HCT116 (cell line): ENCODE data around the gene SPRED2. TPM values are rescaled to one million over a fixed set of nuclear protein-coding genes. Genes with fewer than 3 reads are reported as not detected.

Experiments
- ATAC-seq: fragments of 200-7000 bp; cut with Tn5 transposase; 2 replicates; pipeline ENCODE4 v1.9.1; 2020; ENCODE audit warnings: mild to moderate bottlenecking, moderate library complexity
- BruUV-seq: library from RNA; stranded (reverse); fragments of 400-500 nt; replicated peaks from 2 replicates; lab custom pipeline; 2021; lab: Mats Ljungman, UMichigan
- CTCF ChIA-PET: fragments of 300-600 bp; sonication (Branson Sonifier 250); formaldehyde crosslinking; loops from one replicate; lab custom pipeline; 2021; ENCODE audit warnings: antibody characterized with exemption; lab: Charles Lee
- POLR2A ChIA-PET: fragments of 300-600, 350-600 bp; sonication (Branson Sonifier 250); formaldehyde crosslinking; loops from one replicate; lab custom pipeline; 2021; ENCODE audit warnings: antibody characterized with exemption; lab: Charles Lee
- RAD21 ChIA-PET, 2 experiments: fragments of 300-600 bp; sonication (Branson Sonifier 250); formaldehyde crosslinking; loops; one replicate each; lab custom pipeline; 2023; ENCODE audit warnings: low total read pairs in 2 of 2; ENCODE audit not compliant: uncharacterized antibody in 2 of 2, unreplicated experiment in 2 of 2, low non-redundant PET in 1 of 2; lab: Charles Lee
- DNase-seq: peaks from one replicate; pipeline ENCODE4 v3.0.0-alpha.2; 2010; ENCODE audit warnings: low read depth, low spot score
- H2AFZ ChIP-seq: fragments of 200-600 bp; shearing (Covaris generic), sonication (generic); 2 replicates; pipeline ENCODE4 v1.6.1; 2017; ENCODE audit warnings: low read depth, mixed run types, mixed read lengths, antibody characterized with exemption, low read length; ENCODE audit not compliant: poor library complexity, severe bottlenecking
- H3K27ac ChIP-seq: 2 replicates; pipeline ENCODE4 v1.5.1; 2012; ENCODE audit warnings: low read depth, low read length
- H3K27me3 ChIP-seq: fragments of 200-600 bp; sonication (generic); 2 replicates; pipeline ENCODE4 v1.6.1; 2016; ENCODE audit warnings: mixed run types, low read length, mixed read lengths; ENCODE audit not compliant: insufficient read depth
- H3K36me3 ChIP-seq, 2 experiments: fragments of 200-500 bp in 1 of 2; fragments of 200-600 bp in 1 of 2; sonication (Bioruptor generic) in 1 of 2; sonication (generic) in 1 of 2; 2 replicates each; pipeline versions ENCODE4 v1.5.1 to v1.6.1; 2014 to 2016; ENCODE audit warnings: low read length in 2 of 2, inconsistent platforms in 1 of 2, mixed read lengths in 1 of 2, mixed run types in 1 of 2; ENCODE audit not compliant: insufficient read depth in 2 of 2, control insufficient read depth in 1 of 2
- H3K4me1 ChIP-seq, 2 experiments: fragments of 200-600 bp in 1 of 2; sonication (generic) in 1 of 2; 2 replicates each; pipeline versions ENCODE4 v1.5.1 to v1.6.1; 2012 to 2017; ENCODE audit warnings: low read length in 2 of 2, inconsistent platforms in 1 of 2, mild to moderate bottlenecking in 1 of 2, mixed read lengths in 1 of 2, mixed run types in 1 of 2, moderate library complexity in 1 of 2; ENCODE audit not compliant: insufficient read depth in 2 of 2, control insufficient read depth in 1 of 2
- H3K4me2 ChIP-seq: fragments of 200-600 bp; sonication (generic); 2 replicates; pipeline ENCODE4 v1.6.1; 2017; ENCODE audit warnings: mixed run types, low read length, mixed read lengths
- H3K4me3 ChIP-seq, 2 experiments: fragments of 200-600 bp in 1 of 2; sonication (generic) in 1 of 2; replicated peaks in 1 of 2; 2 replicates each; pipeline ENCODE4 v1.5.1; 2011 to 2016; ENCODE audit warnings: low read length in 2 of 2, control low read depth in 1 of 2, low read depth in 1 of 2, mild to moderate bottlenecking in 1 of 2, mixed read lengths in 1 of 2, mixed run types in 1 of 2
- H3K79me2 ChIP-seq: fragments of 200-600 bp; sonication (generic); 2 replicates; pipeline ENCODE4 v1.6.1; 2017; ENCODE audit warnings: mild to moderate bottlenecking, mixed run types, low read length, moderate library complexity, mixed read lengths; ENCODE audit not compliant: insufficient read depth
- H3K9ac ChIP-seq: fragments of 200-600 bp; sonication (generic); 2 replicates; pipeline ENCODE4 v1.6.1; 2016; ENCODE audit warnings: low read length, mixed read lengths
- H3K9me2 ChIP-seq: fragments of 200-600 bp; sonication (generic), shearing (Covaris generic); 2 replicates; pipeline ENCODE4 v1.6.1; 2017; ENCODE audit warnings: mixed run types, mild to moderate bottlenecking, moderate library complexity; ENCODE audit not compliant: insufficient read depth
- H3K9me3 ChIP-seq, 2 experiments: fragments of 200-500 bp in 1 of 2; fragments of 200-600 bp in 1 of 2; sonication (Bioruptor generic) in 1 of 2; sonication (generic) in 1 of 2; 2 replicates each; pipeline ENCODE4 v1.6.1; 2014 to 2017; ENCODE audit warnings: low read length in 2 of 2, mixed read lengths in 2 of 2, inconsistent platforms in 1 of 2, low read depth in 1 of 2, mild to moderate bottlenecking in 1 of 2, mixed run types in 1 of 2, moderate library complexity in 1 of 2; ENCODE audit not compliant: control insufficient read depth in 1 of 2, insufficient read depth in 1 of 2
- H4K20me1 ChIP-seq: fragments of 200-600 bp; sonication (generic), shearing (Covaris generic); 2 replicates; pipeline ENCODE4 v1.6.1; 2017; ENCODE audit warnings: mixed run types, mild to moderate bottlenecking, moderate library complexity; ENCODE audit not compliant: insufficient read depth
- CBX3 ChIP-seq: IDR thresholded peaks from 2 replicates; pipeline ENCODE4 v1.6.1; 2012; ENCODE audit warnings: low read depth
- CEBPB ChIP-seq: IDR thresholded peaks from 2 replicates; pipeline ENCODE4 v1.6.1; 2012; ENCODE audit warnings: low read depth
- EZH2 ChIP-seq: fragments of 200-600 bp; sonication (generic); IDR thresholded peaks from 2 replicates; pipeline ENCODE4 v1.6.1; 2017; ENCODE audit warnings: antibody characterized with exemption, mixed run types
- EZH2phosphoT487 ChIP-seq: fragments of 200-600 bp; IDR thresholded peaks from 2 replicates; pipeline ENCODE4 v1.6.1; 2018; ENCODE audit warnings: antibody characterized with exemption, borderline replicate concordance
- FOSL1 ChIP-seq: IDR thresholded peaks from 2 replicates; pipeline ENCODE4 v1.6.1; 2012; ENCODE audit warnings: low read depth
- JUND ChIP-seq: IDR thresholded peaks from 2 replicates; pipeline ENCODE4 v1.6.1; 2012
- POLR2A ChIP-seq: IDR thresholded peaks from 2 replicates; pipeline ENCODE4 v1.7.0; 2011; ENCODE audit warnings: borderline replicate concordance; ENCODE audit not compliant: insufficient read depth, insufficient read length; ENCODE audit errors: extremely low read depth
- POLR2AphosphoS5 ChIP-seq: IDR thresholded peaks from 2 replicates; pipeline ENCODE4 v1.6.1; 2011; ENCODE audit warnings: mild to moderate bottlenecking, low read depth, low read length, moderate library complexity
- RAD21 ChIP-seq: IDR thresholded peaks from 2 replicates; pipeline ENCODE4 v1.6.1; 2012; ENCODE audit warnings: low read depth, mild to moderate bottlenecking
- SIN3A ChIP-seq: IDR thresholded peaks from 2 replicates; pipeline ENCODE4 v1.6.1; 2012; ENCODE audit warnings: low read depth
- SRF ChIP-seq: IDR thresholded peaks from 2 replicates; pipeline ENCODE4 v1.6.1; 2012; ENCODE audit warnings: low read depth
- TCF7L2 ChIP-seq: IDR thresholded peaks from 2 replicates; pipeline ENCODE4 v1.7.0; 2011; ENCODE audit warnings: borderline replicate concordance, inconsistent platforms; ENCODE audit not compliant: insufficient read depth, insufficient read length; ENCODE audit errors: extremely low read depth
- YY1 ChIP-seq: IDR thresholded peaks from 2 replicates; pipeline ENCODE4 v1.6.1; 2011; ENCODE audit warnings: low read length, low read depth, moderate library complexity, mild to moderate bottlenecking; ENCODE audit not compliant: insufficient replicate concordance; ENCODE audit errors: extremely low read depth
- ZFX ChIP-seq: fragments of 450-650 bp; IDR thresholded peaks from 2 replicates; pipeline ENCODE4 v1.6.1; 2017
- ZNF274 ChIP-seq: fragments of 200-500 bp; sonication (Bioruptor generic); IDR thresholded peaks from 2 replicates; pipeline ENCODE4 v1.6.1; 2014; ENCODE audit warnings: mild to moderate bottlenecking, low read depth, low read length, inconsistent platforms
- intact Hi-C: fragments of 100-400 bp; cut with micrococcal nuclease; formaldehyde crosslinking; loops from 2 replicates; pipeline ENCODE4 v1.10.0; 2022
- total RNA-seq: library from RNA; stranded (reverse); gene quantifications from one replicate; pipeline ENCODE4 v1.2.1, GENCODE V29; 2021; ENCODE audit not compliant: unreplicated experiment
- TF ChIP-seq, protein P1 (sequence below): IDR thresholded peaks from 2 replicates; pipeline ENCODE4 v1.6.1; 2012
- TF ChIP-seq, protein P2 (sequence below): IDR thresholded peaks from 2 replicates; pipeline ENCODE4 v1.6.1; 2012
- TF ChIP-seq, protein P3 (sequence below): IDR thresholded peaks from 2 replicates; pipeline ENCODE4 v1.6.1; 2011; ENCODE audit warnings: mild to moderate bottlenecking, low read length, moderate library complexity; ENCODE audit not compliant: insufficient replicate concordance; ENCODE audit errors: extremely low read depth

SPRED2 gene
- total RNA-seq, 1 experiment from 2014 or later, result 62.6 TPM

DNA sequence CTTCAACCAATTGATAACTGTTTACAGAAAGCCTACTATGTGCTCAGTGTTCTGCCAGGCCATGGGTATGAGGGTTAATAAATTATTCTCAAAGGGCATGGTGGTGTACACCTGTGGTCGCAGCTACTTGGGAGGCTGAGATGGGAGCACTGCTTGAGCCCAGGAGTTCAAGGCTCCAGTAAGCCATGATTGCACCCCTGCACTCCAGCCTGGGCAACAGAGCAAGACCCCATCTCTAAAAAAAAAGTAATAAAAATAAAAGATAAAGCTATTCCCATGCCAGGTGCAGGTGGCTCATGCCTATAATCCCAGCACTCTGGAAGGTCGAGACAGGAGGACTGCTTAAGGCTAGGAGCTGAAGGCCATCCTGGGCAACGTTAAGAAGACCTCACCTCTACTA is 8.0 kb downstream of the SPRED2 start:
- Histone ChIP-seq H3K4me2 (no peak overlapping the region), H3K9me2 (no peaks in the 10 kb centered on the region), H3K4me1 (peaks cover 25 to 33% of the 10 kb centered on the region in 2 experiments), H3K4me3 (no peak overlapping the region), H3K27me3 (no peaks in the 10 kb centered on the region), H3K9ac (no peak overlapping the region), H3K9me3 (no peaks in the 10 kb centered on the region), H4K20me1 (peaks cover 26% of the 10 kb centered on the region), H3K36me3 (peaks cover 0 to 2% of the 10 kb centered on the region in 2 experiments; a peak in 1 of 4 replicates), H3K27ac (no peak overlapping the region), H2AFZ (no peak overlapping the region), H3K79me2 (peaks cover 100% of the 10 kb centered on the region)
- no TSS peak for BruUV-seq
- RAD21 ChIA-PET, result no interaction called here
- POLR2A ChIA-PET, result no interaction called here
- ATAC-seq (no peak), DNase-seq (no peak)
- intact Hi-C loops, result no loop called here
- TF ChIP-seq CEBPB (no peak), TCF7L2 (no peak), SRF (no peak), ZNF274 (no peak), FOSL1 (no peak), CBX3 (no peak), EZH2 (no peak)
- TF ChIP-seq, protein P1, sequence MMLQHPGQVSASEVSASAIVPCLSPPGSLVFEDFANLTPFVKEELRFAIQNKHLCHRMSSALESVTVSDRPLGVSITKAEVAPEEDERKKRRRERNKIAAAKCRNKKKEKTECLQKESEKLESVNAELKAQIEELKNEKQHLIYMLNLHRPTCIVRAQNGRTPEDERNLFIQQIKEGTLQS, result no peak
- TF ChIP-seq, protein P2, sequence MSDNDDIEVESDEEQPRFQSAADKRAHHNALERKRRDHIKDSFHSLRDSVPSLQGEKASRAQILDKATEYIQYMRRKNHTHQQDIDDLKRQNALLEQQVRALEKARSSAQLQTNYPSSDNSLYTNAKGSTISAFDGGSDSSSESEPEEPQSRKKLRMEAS, result no peak
- CTCF ChIA-PET, result no interaction called here

DNA sequence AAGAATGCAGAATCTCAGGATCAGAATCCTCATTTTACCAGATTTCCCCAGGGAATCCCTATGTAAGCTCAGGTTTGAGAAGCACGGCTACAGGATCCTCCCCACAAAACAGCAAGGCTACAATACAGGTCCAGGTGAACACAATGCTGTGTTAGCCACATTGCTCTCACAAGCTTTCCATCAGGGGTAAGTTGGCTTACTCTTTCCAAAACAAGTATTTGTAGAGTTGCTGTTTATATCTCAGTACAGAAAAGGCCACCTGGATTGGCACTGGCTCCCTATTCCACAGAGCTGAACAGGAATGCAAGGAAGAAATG is 11.0 kb downstream of the SPRED2 start:
- no peaks in the 10 kb centered on the region for H3K27me3 ChIP-seq
- peaks cover 46 to 49% of the 10 kb centered on the region in 2 experiments for H3K4me1 ChIP-seq
- BruUV-seq, result no TSS peak
- no peaks in the 10 kb centered on the region for H3K9me3 ChIP-seq
- no peak overlapping the region for H2AFZ ChIP-seq
- ChIA-PET CTCF (no interaction called here), POLR2A (no interaction called here), RAD21 (no interaction called here)
- H3K36me3 ChIP-seq, result no peaks in the 10 kb centered on the region
- DNase-seq, result no peak
- H3K9me2 ChIP-seq, result no peaks in the 10 kb centered on the region
- no peak overlapping the region for H3K9ac ChIP-seq
- peak; percentile 60 for ATAC-seq
- H3K4me2 ChIP-seq, result peak overlapping the region; percentile 39
- TF ChIP-seq EZH2, result no peak
- no peak for TF ChIP-seq YY1
- no peak for TF ChIP-seq EZH2phosphoT487
- TF ChIP-seq, protein P3, sequence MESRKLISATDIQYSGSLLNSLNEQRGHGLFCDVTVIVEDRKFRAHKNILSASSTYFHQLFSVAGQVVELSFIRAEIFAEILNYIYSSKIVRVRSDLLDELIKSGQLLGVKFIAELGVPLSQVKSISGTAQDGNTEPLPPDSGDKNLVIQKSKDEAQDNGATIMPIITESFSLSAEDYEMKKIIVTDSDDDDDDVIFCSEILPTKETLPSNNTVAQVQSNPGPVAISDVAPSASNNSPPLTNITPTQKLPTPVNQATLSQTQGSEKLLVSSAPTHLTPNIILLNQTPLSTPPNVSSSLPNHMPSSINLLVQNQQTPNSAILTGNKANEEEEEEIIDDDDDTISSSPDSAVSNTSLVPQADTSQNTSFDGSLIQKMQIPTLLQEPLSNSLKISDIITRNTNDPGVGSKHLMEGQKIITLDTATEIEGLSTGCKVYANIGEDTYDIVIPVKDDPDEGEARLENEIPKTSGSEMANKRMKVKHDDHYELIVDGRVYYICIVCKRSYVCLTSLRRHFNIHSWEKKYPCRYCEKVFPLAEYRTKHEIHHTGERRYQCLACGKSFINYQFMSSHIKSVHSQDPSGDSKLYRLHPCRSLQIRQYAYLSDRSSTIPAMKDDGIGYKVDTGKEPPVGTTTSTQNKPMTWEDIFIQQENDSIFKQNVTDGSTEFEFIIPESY, result no peak
- TF ChIP-seq RAD21, result no peak
- no peak for TF ChIP-seq ZFX
- no peak for TF ChIP-seq FOSL1
- TF ChIP-seq, protein P1, result no peak
- TF ChIP-seq POLR2A, result no peak
- TF ChIP-seq SIN3A, result no peak
- TF ChIP-seq, protein P2, result no peak
- TF ChIP-seq POLR2AphosphoS5, result no peak
- no peak for TF ChIP-seq JUND
- peak overlapping the region; percentile 27; the same call in 1 of the 2 replicates for H3K27ac ChIP-seq
- no peak overlapping the region for H3K4me3 ChIP-seq
- peaks cover 100% of the 10 kb centered on the region for H3K79me2 ChIP-seq
- H4K20me1 ChIP-seq, result peaks cover 13% of the 10 kb centered on the region; the same call in 1 of the 2 replicates
- intact Hi-C loops, result no loop called here
